SH-SY5Y (cell line): Measurements from ENCODE around the gene NOLC1.

Source experiments
- GATA2 ChIP-seq: IDR thresholded peaks from 2 replicates; pipeline ENCODE4 v1.6.1; 2011; ENCODE audit warnings: mild to moderate bottlenecking, low read depth, low read length
- GATA3 ChIP-seq: IDR thresholded peaks from 2 replicates; pipeline ENCODE4 v1.6.1; 2011; ENCODE audit warnings: low read depth, mild to moderate bottlenecking, low read length, moderate library complexity

The NOLC1 gene

DNA sequence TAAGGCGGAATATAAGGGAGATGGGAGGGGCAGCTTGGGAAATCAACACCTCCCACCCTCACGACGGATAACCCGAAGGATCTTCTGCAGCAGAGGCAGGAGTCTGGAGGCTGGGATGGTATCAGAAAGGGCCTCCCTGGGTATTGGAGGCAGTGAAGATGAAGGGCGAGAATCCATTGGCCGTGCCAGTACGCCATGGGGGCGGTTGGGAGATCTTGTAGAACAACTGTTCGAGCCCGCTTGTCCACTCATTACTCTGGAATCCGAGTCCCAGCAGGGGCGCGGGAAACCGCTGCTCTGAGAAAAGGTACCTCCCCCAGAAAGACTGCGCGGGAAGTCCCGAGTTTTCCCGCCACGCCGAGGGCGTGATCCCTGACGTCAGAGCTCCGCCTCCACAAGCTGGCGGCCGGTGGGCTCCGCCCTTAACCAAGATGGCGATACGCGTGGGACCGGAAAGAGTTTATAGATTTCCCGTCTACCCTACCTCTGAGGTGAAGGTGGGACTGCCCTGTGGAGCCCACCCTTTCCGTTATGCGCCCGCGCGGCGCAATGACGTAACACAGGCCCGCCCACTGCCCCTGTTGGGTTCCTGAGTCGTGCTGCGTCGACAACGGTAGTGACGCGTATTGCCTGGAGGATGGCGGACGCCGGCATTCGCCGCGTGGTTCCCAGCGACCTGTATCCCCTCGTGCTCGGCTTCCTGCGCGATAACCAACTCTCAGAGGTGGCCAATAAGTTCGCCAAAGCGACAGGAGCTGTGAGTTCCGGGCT, at the start of gene NOLC1:
NOLC1 (plus strand) TSS at position 616 of the 771 bp plus-strand sequence; CDS start at position 638, 22 bp downstream.
- TF ChIP-seq GATA2 (no peak), GATA3 (no peak)

DNA sequence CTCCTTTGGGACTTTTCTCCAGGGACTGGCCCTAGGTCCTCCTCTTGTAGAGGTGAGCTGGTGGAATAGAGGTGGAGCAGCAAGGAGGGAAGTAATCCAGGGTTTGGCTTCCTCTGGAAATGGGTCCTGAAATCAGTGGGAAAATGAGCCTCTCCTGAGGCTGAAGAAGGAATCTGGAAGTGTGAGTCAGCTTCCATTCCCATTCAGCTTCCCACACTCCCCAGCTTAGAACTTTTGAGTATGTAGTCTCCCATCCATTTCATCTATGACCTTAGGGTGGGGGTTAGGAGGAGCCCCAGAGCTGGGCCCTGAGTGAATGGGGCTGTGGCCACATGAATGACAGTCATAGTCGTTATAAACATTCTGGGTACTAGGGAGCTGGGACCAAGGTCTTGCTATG, 49.8 kb upstream of the NOLC1 start:
- TF ChIP-seq GATA3 (no peak), GATA2 (no peak)

DNA sequence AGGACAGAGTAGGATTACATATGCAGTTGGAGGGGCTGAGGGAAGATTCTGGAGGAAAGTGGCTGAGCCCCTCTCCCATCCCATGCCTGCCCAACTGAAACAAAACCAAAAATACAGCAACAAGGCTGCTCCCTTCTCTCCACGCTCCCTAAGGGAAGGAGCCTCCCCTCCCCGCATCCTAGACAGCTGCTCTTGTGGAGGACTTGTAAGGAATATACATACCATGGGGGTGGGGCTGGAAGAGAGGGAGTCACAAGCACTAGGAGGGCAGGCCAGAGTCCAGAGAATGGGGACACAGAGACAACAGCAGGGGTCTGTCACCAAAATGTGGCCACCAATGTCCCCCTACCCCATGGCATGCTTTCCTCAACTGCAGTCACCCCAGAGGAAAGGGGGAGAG, 45.2 kb upstream of the NOLC1 start:
- TF ChIP-seq GATA3 (no peak), GATA2 (no peak)

DNA sequence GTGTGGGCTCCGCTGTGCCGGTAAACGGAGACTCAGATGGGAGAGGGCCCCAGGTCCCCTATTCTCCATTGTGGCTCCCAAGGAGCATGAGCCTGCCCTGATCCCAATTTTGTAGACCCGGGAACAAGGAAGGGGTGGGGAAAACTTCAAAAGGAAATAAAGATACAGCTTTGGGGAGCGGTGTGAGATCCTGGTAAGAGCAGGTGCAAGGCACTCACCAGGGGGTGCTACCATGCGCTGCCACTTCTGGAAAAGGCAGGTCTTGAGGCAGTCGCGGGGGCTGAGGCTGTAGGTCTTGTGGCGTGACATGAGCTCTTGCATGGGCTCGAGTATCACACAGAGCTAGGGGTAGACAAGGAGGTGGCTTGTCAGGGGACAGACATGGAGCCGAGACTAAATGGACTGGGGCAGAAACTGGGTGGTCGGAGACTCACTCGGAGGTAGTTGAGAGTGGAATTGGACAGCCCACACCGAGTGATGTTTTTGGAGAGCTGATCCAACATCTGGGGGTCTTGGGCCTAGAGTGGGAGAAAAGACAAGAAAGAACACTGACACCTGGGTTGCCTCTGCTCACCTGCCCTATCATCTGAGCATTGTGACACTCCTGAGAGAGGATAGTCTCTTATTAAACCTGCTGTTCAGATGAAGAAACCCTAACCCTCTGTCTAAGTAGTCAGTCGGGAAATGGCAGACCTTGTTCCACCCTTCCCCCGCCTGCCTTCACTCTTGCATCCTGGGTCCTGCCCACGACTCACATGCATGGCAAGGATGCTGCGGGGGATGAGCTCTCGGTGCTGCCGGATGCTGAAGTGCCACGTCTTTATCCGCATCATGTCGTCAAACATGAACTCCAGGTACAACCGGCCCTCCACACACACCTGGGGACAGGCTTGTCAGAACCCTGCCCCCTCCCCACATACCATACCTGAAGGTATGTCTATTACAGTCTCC, 42.7 kb upstream of the NOLC1 start:
- TF ChIP-seq GATA2 (no peak), GATA3 (no peak)

DNA sequence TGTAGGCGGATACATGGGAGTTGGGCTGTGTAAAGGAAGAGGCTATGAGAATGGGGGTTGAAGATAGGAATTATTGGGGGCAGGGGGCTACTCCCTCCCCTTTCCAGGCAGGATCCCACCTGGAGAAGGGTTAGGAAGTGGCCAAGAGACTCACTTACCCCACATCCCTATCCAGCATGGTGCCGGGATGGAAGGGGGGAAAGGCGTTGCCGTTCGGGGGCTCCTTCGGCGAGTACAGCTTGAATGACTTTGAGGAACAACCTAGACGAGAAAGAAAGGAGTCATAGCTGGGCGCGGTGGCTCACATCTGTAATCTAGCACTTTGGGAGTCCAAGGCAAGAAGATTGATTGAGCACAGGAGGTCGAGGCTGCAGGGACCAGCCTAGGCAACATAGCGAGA, 40.9 kb upstream of the NOLC1 start:
- TF ChIP-seq GATA2 (no peak), GATA3 (no peak)

DNA sequence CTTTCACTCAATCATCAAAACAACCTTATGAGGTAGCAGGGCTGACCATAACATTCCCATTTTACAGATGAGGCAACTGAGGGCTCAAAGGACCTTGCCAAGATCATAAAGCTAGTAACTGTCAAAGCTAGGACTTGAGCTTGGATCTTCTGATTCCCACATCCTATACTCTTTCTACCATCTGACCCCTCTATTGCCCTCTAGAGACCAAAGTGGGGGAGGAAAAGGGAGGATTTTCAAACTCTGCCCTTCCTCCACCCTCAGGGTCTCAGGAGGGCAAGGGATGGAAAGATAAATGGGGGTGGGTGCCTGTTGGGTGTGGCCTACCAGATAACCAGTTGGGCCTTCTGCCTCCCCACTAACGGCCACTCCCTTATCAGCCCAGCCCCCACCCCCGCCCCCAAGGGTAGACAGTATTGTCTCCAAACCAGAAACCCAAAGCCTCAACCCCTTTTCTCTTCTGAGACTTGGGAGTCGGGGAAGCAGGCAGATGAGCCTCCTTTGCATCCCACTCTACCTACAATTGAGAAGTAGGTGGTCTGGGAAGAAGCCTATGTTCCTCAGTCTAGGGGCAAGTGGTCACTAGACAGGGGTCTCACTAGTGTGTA, 39.9 kb upstream of the NOLC1 start:
- TF ChIP-seq GATA3 = no peak
- TF ChIP-seq GATA2 = no peak

DNA sequence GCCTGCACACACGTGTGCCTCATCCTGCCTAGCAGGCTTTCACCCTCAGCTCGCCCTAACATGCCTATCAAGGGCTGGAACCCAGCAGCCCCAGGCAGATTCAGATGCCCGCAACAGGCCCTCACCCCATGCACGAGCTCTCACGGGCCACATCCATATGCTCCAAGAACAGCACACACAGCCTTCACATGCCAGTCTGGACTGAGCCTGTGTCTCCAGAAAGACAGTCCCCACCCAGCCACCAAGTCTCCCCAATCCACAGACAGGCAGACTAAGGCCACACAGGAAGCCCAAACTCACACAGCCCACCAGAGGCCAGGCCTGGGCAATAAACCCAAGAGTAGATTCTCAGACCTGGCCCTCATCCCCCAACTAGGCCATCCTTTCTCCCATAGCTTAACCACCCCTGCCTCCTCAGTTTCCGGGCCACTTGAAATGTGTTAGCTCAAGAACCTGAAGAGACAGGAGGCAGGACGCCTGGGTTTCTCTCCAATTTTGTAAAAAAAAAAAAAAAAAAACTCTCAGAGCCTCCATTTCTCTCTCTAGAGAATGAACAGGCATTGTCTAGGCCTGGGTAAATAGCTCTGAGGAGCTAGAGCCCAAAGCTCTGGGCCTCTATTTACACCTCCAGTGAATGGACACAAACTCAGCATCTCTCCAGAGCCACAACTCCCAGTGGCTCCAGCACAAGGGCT, 38.8 kb upstream of the NOLC1 start:
- TF ChIP-seq GATA2 (no peak), GATA3 (no peak)

DNA sequence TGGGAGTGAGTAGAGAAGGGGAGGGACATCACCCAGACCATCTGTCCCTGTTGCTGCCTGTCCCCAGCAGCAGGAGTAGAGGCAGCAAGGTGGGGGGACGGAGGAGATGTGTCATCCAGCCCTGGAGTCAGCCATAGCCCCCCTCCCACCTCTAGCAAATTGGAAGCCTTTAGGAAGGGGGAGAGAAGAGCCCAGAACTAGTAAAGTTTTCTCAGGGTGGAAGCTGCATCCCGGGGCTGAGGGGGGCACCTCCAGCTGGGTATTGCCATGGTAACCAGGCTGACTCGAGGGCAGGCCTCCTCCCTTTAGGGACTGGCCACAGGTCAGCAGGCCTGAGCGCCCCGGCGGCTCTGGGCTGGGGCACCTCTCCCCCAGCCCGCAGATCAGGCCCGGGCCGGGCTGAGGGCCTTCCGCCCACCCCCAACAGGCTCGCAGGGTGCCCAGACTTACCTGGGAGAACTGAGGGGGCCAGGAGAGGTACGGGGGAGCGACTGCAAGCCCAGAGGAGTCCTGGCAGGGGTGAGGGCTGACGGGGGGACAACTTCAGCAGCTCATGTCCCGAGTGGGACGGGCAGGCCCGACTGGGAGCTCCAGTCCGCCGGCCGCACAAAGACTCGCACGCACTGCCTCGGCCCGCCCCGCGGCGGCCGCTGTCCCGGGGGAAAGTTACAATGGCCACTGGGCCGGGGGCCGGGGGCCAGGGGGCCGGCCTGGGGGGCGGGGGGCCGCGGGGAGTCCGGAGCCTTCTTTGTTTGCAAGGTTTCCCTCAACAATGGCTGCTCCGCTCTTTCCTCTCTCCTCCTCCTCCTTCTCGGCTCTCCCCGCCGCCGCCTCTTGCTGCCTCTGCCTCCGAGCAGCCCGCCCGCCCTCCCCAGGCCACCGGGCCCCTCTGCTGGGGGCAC, 38.0 kb upstream of the NOLC1 start:
- TF ChIP-seq GATA2 (no peak), GATA3 (no peak)

DNA sequence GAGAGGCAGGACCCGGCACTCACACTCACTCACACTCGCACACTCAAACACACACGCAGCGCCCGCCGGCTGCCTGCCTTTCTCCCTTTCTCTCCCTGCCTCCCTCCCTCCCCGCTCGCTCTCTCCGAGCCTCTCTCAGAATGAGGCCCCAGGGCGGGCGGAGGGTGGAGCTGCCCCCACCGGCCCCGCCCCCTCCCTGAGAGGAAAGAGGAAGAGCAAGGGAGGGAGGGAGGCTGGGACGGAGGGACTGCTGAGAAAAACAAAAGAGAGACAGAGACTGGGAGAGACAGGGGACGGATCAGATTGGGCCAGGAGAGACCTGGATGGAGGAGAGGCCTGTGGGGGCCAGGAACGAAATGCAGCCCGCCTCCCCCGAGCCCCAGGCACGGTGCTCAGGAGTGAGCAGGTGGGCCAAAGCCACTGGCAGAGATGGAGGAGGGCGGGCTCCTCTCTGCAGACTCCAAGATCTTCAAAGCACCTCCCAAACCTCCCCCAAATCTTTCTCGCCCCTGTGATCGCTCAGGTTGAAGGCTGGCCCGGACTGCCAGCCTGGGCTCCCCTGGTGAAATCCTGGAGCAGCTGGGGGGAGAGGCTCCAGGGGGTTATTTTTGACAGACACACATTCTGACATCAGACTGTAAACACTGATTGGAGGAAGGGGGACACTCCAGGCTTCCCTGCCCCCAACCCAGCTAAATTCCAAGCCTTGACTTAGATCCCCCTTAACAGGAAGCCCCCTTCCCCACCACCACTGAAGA, 37.1 kb upstream of the NOLC1 start:
- TF ChIP-seq GATA3 (no peak), GATA2 (no peak)

DNA sequence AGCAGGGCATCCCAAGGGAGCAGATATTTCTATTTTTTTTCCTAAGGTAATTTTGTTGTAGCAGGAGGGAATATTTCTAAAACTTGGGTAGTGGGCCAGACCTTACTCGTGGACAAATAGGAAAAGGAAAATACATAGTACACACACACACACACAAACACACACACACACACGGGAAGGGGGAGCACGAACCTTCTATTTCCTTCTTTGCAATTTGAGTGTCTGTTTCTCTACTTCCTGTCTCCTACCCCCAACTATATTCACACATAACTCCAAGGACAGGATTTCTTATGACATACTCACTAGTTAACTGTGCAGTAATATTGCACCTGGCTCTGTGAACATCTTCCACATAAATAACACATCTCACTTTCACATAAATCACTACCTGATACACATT, 36.4 kb upstream of the NOLC1 start:
- no peak for TF ChIP-seq GATA3
- no peak for TF ChIP-seq GATA2

DNA sequence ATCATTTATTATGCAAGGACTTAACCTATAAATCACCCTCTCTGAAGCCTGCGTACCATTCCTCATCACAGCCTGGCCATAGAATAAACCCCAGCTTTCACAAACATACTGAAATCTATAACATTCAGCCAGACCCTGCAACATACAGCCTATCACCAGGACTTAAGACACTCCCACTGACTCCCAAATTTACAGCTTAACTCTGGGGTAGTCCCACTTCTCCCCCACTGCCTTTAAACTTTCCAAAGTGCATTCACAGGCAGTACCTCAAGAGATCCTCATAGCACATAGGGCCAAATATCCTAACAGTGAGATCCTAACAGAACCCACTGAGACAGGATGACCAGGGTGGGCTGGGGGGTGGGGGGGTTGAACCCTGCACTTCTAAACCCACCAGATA, 35.5 kb upstream of the NOLC1 start:
- TF ChIP-seq GATA2 = no peak
- no peak for TF ChIP-seq GATA3
